NCI-H526 (cell line): Measurements from ENCODE around the gene HSPA1A.

ENCODE experiments used
- DNase-seq, 2 experiments: peaks; one replicate each; lab custom pipeline; 2025; lab: John Stamatoyannopoulos, UW

The HSPA1A gene

GRCh38 chr6:31865205-31866118 is 50.1 kb downstream of the HSPA1A start:
- no peak for DNase-seq
